Aorta (tissue), 5 donors: ENCODE results near the gene POMT1. TPM values are rescaled to one million over a fixed set of nuclear protein-coding genes. Genes with fewer than 3 reads are reported as not detected.
A peak's percentile ranks its signal among the peaks of the same experiment; 100 is the strongest.
"Not testable (repeated sequence)": the region's sequence is repeated elsewhere in the genome, so short reads cannot be mapped to it uniquely, and the experiment has no call there.

ENCODE experiments used
- ATAC-seq: fragments of 200-7000 bp; cut with Tn5 transposase; one replicate; pipeline ENCODE4 v1.9.1; 2022; ENCODE audit warnings: moderate library complexity; ENCODE audit not compliant: low FRiP score
- DNase-seq, 2 donors: peaks; one replicate each; pipeline ENCODE4 v3.0.0-alpha.2; 2020
- H3K27ac ChIP-seq, 2 donors: one replicate each; pipeline ENCODE4 v1.5.1; 2013; ENCODE audit warnings: low read length in 2 of 2, mild to moderate bottlenecking in 2 of 2, moderate library complexity in 2 of 2, control low read depth in 1 of 2, inconsistent platforms in 1 of 2, low read depth in 1 of 2
- H3K27me3 ChIP-seq, 2 donors: one replicate each; pipeline ENCODE4 v1.6.1; 2013; ENCODE audit warnings: control low read depth in 1 of 2, low read length in 1 of 2, mild to moderate bottlenecking in 1 of 2, moderate library complexity in 1 of 2; ENCODE audit not compliant: insufficient read depth in 2 of 2, control insufficient read depth in 1 of 2
- H3K36me3 ChIP-seq, 2 donors: one replicate each; pipeline ENCODE4 v1.6.1; 2013; ENCODE audit warnings: control low read depth in 1 of 2, low read length in 1 of 2, mild to moderate bottlenecking in 1 of 2; ENCODE audit not compliant: insufficient read depth in 2 of 2, control insufficient read depth in 1 of 2
- H3K4me1 ChIP-seq, 2 donors: one replicate each; pipeline ENCODE4 v1.6.1; 2013; ENCODE audit warnings: low read length in 2 of 2, control low read depth in 1 of 2, mild to moderate bottlenecking in 1 of 2, moderate library complexity in 1 of 2; ENCODE audit not compliant: insufficient read depth in 2 of 2, control insufficient read depth in 1 of 2
- H3K4me3 ChIP-seq, 2 donors: one replicate each; pipeline ENCODE4 v1.5.1; 2013; ENCODE audit warnings: low read length in 2 of 2, control low read depth in 1 of 2, mild to moderate bottlenecking in 1 of 2
- H3K9me3 ChIP-seq: one replicate; pipeline ENCODE4 v1.6.1; 2013; ENCODE audit warnings: mild to moderate bottlenecking, low read length; ENCODE audit not compliant: control insufficient read depth
- WGBS, 2 donors: extraction: QIAGEN DNeasy Blood & Tissue Kit; methylation state at CpG; one replicate each; pipeline ENCODE4 v1.1.7; 2013; 5-methylcytosine and 5-hydroxymethylcytosine counted together
- intact Hi-C, 2 donors: fragments of 100-400 bp; cut with DNase I; formaldehyde crosslinking; loops; one replicate each; pipeline versions ENCODE4 v1.14.2 to v1.15.0; 2022
- long read RNA-seq, 2 donors: library from polyadenylated mRNA; unstranded; transcript quantifications; one replicate each; pipeline ENCODE4 v2.0.0, GENCODE V29; 2020 to 2021
- polyA plus RNA-seq, 2 donors: library from polyadenylated mRNA; stranded (reverse); fragments of 200-250 nt; gene quantifications; one replicate each; pipeline ENCODE4 v1.2.3, GENCODE V29; 2013
- total RNA-seq, 2 donors: library from RNA; stranded (reverse); fragmentation: NEBNext Ultra II Directional; extraction: Animal tissue kit (Norgen Biotek cat#: 25700); gene quantifications; one replicate each; pipeline ENCODE4 v1.2.1, GENCODE V29; 2021
- donor health status: healthy with polysubstance abuse.
- donor health status: Bipolar disorder and iron deficiency.
- donor health status: DM: no; HTN: no; CAD: no.
- donor health status: DM: no; HTN: no; CAD: no.
- donor health status: DM: yes; HTN: yes; CAD: no.

Gene POMT1, protein sequence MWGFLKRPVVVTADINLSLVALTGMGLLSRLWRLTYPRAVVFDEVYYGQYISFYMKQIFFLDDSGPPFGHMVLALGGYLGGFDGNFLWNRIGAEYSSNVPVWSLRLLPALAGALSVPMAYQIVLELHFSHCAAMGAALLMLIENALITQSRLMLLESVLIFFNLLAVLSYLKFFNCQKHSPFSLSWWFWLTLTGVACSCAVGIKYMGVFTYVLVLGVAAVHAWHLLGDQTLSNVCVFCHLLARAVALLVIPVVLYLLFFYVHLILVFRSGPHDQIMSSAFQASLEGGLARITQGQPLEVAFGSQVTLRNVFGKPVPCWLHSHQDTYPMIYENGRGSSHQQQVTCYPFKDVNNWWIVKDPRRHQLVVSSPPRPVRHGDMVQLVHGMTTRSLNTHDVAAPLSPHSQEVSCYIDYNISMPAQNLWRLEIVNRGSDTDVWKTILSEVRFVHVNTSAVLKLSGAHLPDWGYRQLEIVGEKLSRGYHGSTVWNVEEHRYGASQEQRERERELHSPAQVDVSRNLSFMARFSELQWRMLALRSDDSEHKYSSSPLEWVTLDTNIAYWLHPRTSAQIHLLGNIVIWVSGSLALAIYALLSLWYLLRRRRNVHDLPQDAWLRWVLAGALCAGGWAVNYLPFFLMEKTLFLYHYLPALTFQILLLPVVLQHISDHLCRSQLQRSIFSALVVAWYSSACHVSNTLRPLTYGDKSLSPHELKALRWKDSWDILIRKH
- total RNA-seq (10 to 100 TPM; 22.0 to 33.1 TPM), polyA plus RNA-seq (10 to 100 TPM; 10.0 to 97.0 TPM)
- long read RNA-seq, donor 1, transcript POMT1-201 (19 exons, 2,912 nt) = minor isoform, 7 of 63 reads
- long read RNA-seq, donor 1, transcript POMT1-204 (20 exons, 3,038 nt) = major isoform, 17 of 63 reads
- long read RNA-seq, donor 1, partial matches to known transcripts = 14 of 63 reads
- long read RNA-seq, donor 1, other reads (novel, unspliced or antisense) = 20 of 63 reads
- long read RNA-seq, donor 2, partial matches to known transcripts = 9 of 22 reads
- long read RNA-seq, donor 2, other reads (novel, unspliced or antisense) = 9 of 22 reads

DNA sequence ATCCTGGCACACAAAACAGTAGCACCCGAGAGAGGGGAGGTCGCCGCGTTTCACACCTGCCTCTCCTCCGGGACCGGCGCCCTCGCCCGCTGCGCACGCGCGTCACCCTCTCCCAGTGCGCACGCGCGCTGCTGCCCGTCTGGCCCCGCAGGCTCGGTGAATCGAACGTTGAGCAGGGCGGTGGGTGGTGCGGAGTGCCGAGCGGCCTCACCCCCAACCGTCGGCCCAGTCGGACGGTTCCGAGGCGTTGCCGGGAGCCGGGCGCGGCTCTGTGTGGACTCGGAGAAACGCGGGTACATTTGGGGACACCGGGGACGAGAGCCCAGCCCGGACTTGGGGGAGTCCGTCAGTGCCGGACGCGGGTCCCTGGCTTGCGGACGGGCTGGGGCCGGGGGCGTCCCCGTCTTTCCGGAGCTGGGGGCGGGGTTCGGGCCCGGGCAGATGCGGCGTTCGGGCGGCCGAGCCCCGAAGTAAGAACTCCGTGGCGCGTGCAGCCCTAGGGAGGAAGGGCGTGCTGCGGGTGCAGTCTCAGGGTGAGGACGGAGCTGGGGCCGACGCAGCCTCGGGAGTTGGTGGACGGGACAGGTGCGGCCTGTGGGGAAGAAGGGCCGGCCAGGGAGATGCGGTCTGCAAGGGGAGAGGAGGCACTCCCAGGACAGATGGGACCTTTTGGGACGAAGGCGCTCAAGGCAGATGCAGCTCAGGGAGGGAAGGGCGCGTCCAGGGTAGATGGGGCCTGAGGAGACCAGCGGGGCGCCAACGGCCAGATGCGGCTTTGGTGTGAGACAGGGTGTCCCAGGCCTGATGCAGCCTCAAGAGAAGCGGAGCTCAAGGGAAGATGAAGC, at the start of gene POMT1:
Gene POMT1, plus strand, starts transcription at position 138 of the 845 bp plus-strand sequence. CDS start 1,301 bp downstream, outside the sequence.
- ATAC-seq (peak; percentile 95), DNase-seq (peak; percentile 91 to 95)
- intact Hi-C loops = loop anchor here in 1 of 2 donors (10.0 kb wide), 1 partner anchor 242 kb away; the partner anchor contains the start of gene RAPGEF1
- Histone ChIP-seq H3K27ac (no peak within 1 kb of the TSS), H3K36me3 (no peaks in the 10 kb centered on the region), H3K4me3 (peak within 1 kb of the TSS; percentile 35 to 48), H3K4me1 (no peaks in the 10 kb centered on the region), H3K27me3 (no peaks in the 10 kb centered on the region), H3K9me3 (no peaks in the 10 kb centered on the region)
- WGBS, 2 donors = 0% methylated on average over 69 to 83 of the region's 83 CpGs

DNA sequence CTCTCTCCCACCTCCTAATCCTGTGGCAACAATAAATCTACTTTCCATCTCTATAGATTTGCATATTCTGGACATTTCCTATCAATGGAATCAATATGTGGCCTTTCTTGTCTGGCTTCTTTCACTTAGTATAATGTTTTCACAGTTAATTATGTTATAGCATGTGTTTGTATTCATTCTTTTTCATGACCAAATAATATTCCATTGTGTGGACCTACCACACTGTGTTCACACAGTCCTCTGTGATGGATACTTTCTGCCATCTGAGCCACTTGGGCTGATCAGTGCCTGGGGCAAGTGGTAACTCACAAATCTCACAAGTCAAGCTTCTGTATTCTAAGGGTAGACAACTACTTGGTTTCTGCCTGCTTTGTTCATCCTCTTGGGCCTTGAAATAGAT, 48.7 kb upstream of the POMT1 start:
- H3K36me3 ChIP-seq = peaks cover 4 to 13% of the 10 kb centered on the region in 2 donors
- H3K9me3 ChIP-seq = no peaks in the 10 kb centered on the region
- no peak overlapping the region for H3K27ac ChIP-seq
- DNase-seq (no peak), ATAC-seq (no peak)
- no peak overlapping the region for H3K4me3 ChIP-seq
- H3K27me3 ChIP-seq = no peaks in the 10 kb centered on the region
- intact Hi-C loops = no loop called here
- H3K4me1 ChIP-seq = no peaks in the 10 kb centered on the region

DNA sequence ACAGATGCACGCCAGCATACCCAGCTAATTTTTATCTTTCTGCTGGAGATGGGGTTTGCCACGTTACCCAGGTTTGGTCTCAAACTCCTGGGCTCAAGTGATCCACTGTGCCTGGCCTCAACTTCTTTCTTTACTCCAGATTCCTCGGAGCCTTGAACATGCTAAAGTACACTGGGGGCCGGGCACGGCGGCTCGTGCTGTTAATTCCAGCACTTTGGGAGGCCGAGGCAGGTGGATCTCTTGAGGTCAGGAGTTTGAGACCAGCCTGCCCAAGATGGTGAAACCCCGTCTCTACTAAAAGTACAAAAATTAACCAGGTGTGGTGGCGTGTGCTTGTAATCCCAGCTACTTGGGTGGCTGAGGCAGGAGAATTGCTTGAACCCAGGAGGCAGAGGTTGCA, 47.1 kb upstream of the POMT1 start:
- 93 to 95% methylated on average over 10 of the region's 10 CpGs for WGBS, 2 donors
- H3K4me3 ChIP-seq, H3K4me1 ChIP-seq, H3K9me3 ChIP-seq, ATAC-seq, H3K27me3 ChIP-seq, intact Hi-C loops, H3K27ac ChIP-seq, DNase-seq: not testable (repeated sequence)
- peaks cover 2 to 19% of the 10 kb centered on the region in 2 donors for H3K36me3 ChIP-seq

DNA sequence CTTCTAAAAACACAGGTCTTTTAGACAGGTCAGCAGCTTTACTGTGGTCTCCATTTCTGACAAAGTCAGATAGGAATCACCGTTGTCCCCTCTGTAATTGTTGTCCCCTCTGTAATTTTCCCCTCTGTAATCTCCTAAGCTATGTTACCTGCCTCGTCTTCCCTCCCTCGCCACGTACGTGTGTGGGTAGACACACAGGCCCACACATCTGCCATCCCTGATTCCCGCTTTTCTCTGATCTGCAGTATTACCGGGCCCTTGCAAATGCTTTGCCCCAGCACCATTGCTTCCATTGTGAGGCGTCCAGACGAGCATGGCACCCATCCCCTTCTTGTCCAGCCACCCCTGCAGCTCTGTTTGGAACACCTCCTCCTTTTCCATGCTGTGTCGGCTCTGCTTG, 45.0 kb upstream of the POMT1 start:
- peaks cover 0 to 21% of the 10 kb centered on the region in 2 donors for H3K36me3 ChIP-seq
- intact Hi-C loops = no loop called here
- no peaks in the 10 kb centered on the region for H3K27me3 ChIP-seq
- no peak for DNase-seq
- H3K9me3 ChIP-seq = no peaks in the 10 kb centered on the region
- H3K4me3 ChIP-seq = no peak overlapping the region
- H3K4me1 ChIP-seq = no peaks in the 10 kb centered on the region
- ATAC-seq = no peak
- 86 to 87% methylated on average over 10 of the region's 10 CpGs for WGBS, 2 donors
- no peak overlapping the region for H3K27ac ChIP-seq

DNA sequence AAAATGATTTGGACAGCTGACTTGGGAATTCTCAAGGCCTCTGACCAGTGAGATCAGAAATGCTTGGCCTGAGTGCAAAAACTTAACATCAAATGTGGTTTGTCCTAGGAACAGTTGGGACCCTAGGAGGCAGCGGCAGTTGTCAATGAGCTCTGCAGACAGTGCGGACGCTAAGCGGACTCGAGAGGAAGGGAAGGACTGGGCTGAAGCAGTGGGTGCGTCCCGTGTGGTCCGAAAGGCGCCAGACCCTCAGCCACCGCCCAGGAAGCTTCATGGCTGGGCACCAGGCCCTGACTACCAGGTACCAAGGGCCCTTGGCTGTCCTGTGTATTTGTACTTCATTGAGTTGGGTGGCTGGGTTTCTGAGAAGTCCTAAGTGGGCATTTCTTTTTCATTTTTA, 43.7 kb upstream of the POMT1 start:
- H3K36me3 ChIP-seq = peaks cover 0 to 21% of the 10 kb centered on the region in 2 donors
- no peak for DNase-seq
- intact Hi-C loops = no loop called here
- no peak overlapping the region for H3K4me3 ChIP-seq
- no peaks in the 10 kb centered on the region for H3K27me3 ChIP-seq
- WGBS, 2 donors = 90 to 94% methylated on average over 10 of the region's 10 CpGs
- H3K27ac ChIP-seq = no peak overlapping the region
- no peaks in the 10 kb centered on the region for H3K4me1 ChIP-seq
- ATAC-seq = no peak
- H3K9me3 ChIP-seq = no peaks in the 10 kb centered on the region

DNA sequence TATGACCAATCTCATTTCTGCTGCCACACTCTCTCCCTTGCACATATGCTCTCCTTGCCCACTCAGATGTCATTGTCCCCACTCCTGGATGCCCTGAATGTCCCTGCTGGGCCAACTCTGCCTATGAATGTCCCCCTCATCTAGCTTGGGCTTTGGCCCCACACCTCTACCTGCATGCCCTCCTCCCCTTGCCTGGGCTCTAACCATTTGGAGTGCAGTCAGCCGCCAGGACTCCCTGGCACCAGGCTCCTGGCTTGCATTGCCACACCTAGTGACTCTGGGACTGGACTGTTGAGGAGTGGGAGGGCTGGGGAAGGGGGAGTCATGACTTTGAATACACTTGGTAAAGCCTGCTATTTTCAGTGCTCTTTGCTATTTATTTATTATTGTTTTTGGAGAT, 41.6 kb upstream of the POMT1 start:
- Histone ChIP-seq H3K4me3 (no peak overlapping the region), H3K27me3 (no peaks in the 10 kb centered on the region), H3K9me3 (no peaks in the 10 kb centered on the region), H3K36me3 (peaks cover 0 to 20% of the 10 kb centered on the region in 2 donors), H3K27ac (no peak overlapping the region), H3K4me1 (no peaks in the 10 kb centered on the region)
- intact Hi-C loops = no loop called here
- ATAC-seq (no peak), DNase-seq (no peak)
- 78 to 79% methylated on average over 1 of the region's 1 CpG for WGBS, 2 donors

DNA sequence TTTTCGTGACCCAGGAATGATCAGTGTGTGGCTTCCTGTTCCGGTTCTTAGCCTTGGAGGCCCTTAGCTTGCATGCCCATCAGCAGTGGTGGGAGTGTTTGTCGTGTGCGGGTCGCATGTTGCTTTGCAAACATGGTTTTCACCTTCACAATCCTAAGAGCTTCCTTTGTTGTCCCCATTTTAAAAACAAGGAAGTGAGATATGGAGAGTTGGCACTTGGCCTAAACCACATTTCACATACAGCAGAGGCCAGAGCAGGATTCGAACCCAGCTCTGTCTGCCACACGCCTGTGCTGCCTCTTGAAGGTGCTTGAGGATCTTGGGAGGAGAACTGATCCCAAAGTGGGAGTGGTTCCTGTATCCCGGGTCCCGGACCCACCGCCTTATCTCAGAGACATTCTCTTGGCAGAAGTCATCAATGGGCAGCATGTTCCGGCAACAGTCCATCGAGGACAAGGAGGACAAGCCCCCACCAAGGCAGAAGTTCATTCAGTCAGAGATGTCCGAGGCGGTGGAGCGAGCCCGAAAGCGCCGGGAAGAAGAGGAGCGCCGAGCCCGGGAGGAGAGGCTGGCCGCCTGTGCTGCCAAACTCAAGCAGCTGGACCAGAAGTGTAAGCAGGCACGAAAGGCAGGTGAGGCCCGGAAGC, 38.2 kb upstream of the POMT1 start:
- no peak overlapping the region for H3K4me3 ChIP-seq

More for the DNA sequence above, 38.2 kb upstream of the POMT1 start:
- DNase-seq = no peak
- H3K9me3 ChIP-seq = no peaks in the 10 kb centered on the region
- ATAC-seq = no peak
- 77 to 79% methylated on average over 24 of the region's 24 CpGs for WGBS, 2 donors
- peaks cover 3 to 15% of the 10 kb centered on the region in 2 donors for H3K36me3 ChIP-seq
- H3K27ac ChIP-seq = peak overlapping the region in 1 of 2 donors; percentile 7
- intact Hi-C loops = no loop called here
- no peaks in the 10 kb centered on the region for H3K4me1 ChIP-seq
- no peaks in the 10 kb centered on the region for H3K27me3 ChIP-seq
